Mesodermal cell (in vitro differentiated cells): Measurements from ENCODE around the gene RNF168. TPM values are rescaled to one million over a fixed set of nuclear protein-coding genes. Genes with fewer than 3 reads are reported as not detected.
"Not testable (repeated sequence)": the region's sequence is repeated elsewhere in the genome, so short reads cannot be mapped to it uniquely, and the experiment has no call there.

Experiments
- H3K27ac ChIP-seq: 2 replicates; pipeline ENCODE4 v1.7.0; 2013; ENCODE audit warnings: mild to moderate bottlenecking, low read depth, low read length, moderate library complexity; ENCODE audit not compliant: severe bottlenecking
- H3K36me3 ChIP-seq: 2 replicates; pipeline ENCODE4 v1.7.1; 2013; ENCODE audit warnings: mild to moderate bottlenecking, low read length, moderate library complexity; ENCODE audit not compliant: control insufficient read depth, insufficient read depth
- H3K4me1 ChIP-seq: one replicate; pipeline ENCODE4 v1.7.1; 2013; ENCODE audit warnings: mild to moderate bottlenecking, low read length; ENCODE audit not compliant: insufficient read depth, control insufficient read depth, poor library complexity, severe bottlenecking
- H3K4me3 ChIP-seq: 2 replicates; pipeline ENCODE4 v1.7.0; 2013; ENCODE audit warnings: low read length, control low read depth, mild to moderate bottlenecking; ENCODE audit not compliant: insufficient read depth, poor library complexity, severe bottlenecking; ENCODE audit errors: extremely low read depth
- H3K9me3 ChIP-seq: 2 replicates; pipeline ENCODE4 v1.7.1; 2013; ENCODE audit warnings: mild to moderate bottlenecking, low read length, moderate library complexity; ENCODE audit not compliant: control insufficient read depth
- WGBS, 2 experiments: methylation state at CpG; one replicate each; pipeline ENCODE4 v1.1.5; 2013; ENCODE audit warnings: missing lambda C conversion rate in 2 of 2; ENCODE audit not compliant: insufficient coverage in 2 of 2; 5-methylcytosine and 5-hydroxymethylcytosine counted together
- polyA plus RNA-seq, 2 experiments: library from polyadenylated mRNA; stranded (reverse); fragments of 50-300 nt; gene quantifications; one replicate each; pipeline ENCODE4 v1.2.3, GENCODE V29; 2013

The RNF168 gene, protein sequence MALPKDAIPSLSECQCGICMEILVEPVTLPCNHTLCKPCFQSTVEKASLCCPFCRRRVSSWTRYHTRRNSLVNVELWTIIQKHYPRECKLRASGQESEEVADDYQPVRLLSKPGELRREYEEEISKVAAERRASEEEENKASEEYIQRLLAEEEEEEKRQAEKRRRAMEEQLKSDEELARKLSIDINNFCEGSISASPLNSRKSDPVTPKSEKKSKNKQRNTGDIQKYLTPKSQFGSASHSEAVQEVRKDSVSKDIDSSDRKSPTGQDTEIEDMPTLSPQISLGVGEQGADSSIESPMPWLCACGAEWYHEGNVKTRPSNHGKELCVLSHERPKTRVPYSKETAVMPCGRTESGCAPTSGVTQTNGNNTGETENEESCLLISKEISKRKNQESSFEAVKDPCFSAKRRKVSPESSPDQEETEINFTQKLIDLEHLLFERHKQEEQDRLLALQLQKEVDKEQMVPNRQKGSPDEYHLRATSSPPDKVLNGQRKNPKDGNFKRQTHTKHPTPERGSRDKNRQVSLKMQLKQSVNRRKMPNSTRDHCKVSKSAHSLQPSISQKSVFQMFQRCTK
- 27.9 TPM for polyA plus RNA-seq (2013, experiment 1 of 2)
- polyA plus RNA-seq (2013, experiment 2 of 2), result 26.7 TPM

DNA sequence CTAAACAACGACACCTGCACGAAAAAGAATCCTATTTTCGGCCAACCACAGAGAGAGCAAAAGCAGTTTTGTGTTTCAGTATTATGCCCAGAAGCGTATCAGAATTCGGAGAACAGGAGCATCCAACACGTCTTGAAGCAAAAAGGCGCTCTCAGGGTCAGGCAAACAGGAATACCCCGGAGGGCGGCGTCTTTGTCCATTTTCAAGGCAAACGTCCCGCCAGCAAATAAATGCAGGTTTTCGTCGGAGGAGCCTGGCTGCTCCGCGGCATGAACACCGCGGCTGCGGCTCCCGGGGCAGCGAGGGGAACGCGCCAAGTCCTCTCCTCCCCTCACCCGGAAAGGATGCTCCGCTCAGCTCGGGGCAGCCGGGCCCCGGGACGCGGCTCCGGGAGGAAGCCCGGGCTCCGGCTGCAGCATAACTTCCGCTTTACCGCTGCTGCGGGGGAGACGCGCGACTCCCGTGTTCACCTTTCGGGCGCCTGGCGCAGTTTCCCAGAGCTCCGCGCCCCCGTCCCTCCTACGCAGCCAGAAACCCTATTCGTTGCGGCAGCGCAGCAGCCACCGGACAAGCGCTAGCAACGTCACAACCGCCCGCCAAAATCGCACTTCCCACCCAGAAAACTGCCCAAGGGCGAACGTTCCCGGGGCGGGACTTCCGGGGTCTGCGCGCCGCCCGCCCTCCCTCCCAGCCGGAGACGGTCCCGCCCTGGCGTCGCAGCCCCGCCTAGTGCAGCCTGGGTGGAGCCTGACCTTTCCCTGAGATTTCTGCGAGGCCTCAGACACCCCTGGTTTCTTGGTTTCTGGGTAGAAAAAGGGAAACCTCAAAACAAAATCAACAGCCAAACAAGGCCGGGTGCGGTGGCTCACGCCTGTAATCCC is at the start of gene RNF168:
RNF168 (minus strand) TSS at position 573 of the 881 bp plus-strand sequence. CDS start 595 bp downstream, outside the sequence.
- H3K4me3 ChIP-seq, result peak within 1 kb of the TSS; percentile 97
- WGBS, 2 experiments, result 0 to 1% methylated on average over 58 to 62 of the region's 75 CpGs
- peaks cover 11% of the 10 kb centered on the region for H3K9me3 ChIP-seq
- peaks cover 8% of the 10 kb centered on the region for H3K4me1 ChIP-seq
- peak within 1 kb of the TSS; percentile 92 for H3K27ac ChIP-seq
- peaks cover 22% of the 10 kb centered on the region for H3K36me3 ChIP-seq

DNA sequence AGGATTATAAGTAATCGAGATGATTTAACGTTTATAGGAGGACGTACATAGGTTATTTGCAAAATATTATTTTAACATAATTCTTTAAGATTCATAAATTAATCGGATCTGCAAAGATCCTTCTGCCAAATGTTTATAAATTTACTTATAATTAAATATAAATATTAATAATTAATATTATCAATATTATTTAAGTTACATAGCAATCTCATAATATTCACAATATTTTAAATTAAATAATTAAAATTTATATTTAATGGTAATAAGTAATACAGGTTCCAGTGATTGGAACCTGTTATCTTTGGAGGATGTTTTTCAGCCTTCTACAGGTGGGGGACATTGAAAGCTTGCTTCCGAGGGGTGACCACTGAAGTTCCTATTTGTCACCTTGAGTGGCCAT is 48.7 kb upstream of the RNF168 start:
- no peak overlapping the region for H3K4me3 ChIP-seq
- H3K27ac ChIP-seq, result no peak overlapping the region
- peaks cover 15% of the 10 kb centered on the region for H3K9me3 ChIP-seq
- H3K4me1 ChIP-seq, result no peaks in the 10 kb centered on the region
- H3K36me3 ChIP-seq, result no peaks in the 10 kb centered on the region
- 88 to 100% methylated on average over 1 of the region's 5 CpGs for WGBS, 2 experiments

DNA sequence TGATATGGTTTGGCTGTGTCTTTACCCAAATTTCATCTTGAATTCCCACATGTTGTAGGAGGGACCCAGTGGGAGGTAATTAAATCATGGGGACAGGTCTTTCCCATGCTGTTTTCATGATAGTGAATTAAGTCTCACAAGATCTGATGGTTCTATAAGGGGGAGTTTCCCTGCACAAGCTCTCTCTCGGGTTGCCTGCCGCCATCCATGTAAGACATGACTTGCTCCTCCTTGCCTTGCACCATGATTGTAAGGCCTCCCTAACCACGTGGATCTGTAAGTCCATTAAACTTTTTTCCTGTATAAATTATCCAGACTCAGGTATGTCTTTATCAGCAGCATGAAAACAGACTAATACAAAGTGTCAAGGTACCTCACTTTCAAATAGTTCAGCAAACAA is 46.6 kb upstream of the RNF168 start:
- H3K9me3 ChIP-seq, result peaks cover 15% of the 10 kb centered on the region
- H3K4me1 ChIP-seq, H3K36me3 ChIP-seq, H3K27ac ChIP-seq, H3K4me3 ChIP-seq: not testable (repeated sequence)
- WGBS, 2 experiments, result 73 to 93% methylated on average over 2 to 3 of the region's 3 CpGs

DNA sequence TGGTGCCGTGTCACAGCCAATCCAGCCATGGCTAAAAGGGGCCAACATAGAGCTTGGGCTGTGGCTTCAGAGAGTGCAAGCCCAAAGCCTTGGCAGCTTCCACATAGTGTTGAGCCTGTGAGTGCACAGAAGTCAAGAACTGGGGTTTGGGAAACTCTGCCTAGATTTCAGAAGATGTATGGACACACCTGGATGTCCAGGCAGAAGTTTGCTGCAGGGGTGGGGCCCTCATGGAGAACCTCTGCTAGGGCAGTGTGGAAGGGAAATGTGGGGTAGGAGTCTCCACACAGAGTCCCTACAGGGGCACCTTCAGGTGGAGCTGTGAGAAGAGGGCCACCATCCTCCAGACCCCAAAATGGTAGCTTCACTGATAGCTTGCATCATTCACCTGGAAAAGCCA is 45.7 kb upstream of the RNF168 start:
- not testable (repeated sequence) for H3K4me1 ChIP-seq, H3K36me3 ChIP-seq, H3K4me3 ChIP-seq, H3K27ac ChIP-seq
- peaks cover 15% of the 10 kb centered on the region for H3K9me3 ChIP-seq
- WGBS, 2 experiments, result 90 to 94% methylated on average over 1 of the region's 1 CpG

DNA sequence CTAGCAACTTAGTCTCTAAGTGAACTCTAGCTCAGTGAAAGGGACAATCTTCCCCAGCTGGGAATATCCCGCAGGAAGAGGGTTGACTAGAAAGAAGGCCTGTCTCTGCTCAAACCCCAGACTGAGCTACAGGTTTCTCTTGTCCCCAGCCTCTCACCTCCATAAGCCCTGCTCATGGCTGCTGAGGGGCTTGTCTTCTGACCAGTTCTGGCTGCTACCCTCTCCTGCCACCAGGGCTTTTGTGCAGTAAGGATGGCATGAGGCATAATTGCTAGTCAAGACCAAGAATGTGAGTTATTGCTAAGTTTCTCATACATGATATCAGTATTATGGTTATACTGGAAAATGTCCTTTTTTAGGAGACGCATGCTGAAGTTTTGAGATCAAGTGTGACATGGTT is 43.5 kb upstream of the RNF168 start:
- Histone ChIP-seq H3K9me3 (peaks cover 15% of the 10 kb centered on the region), H3K36me3 (no peaks in the 10 kb centered on the region), H3K27ac (no peak overlapping the region), H3K4me1 (no peaks in the 10 kb centered on the region), H3K4me3 (no peak overlapping the region)
- 86 to 100% methylated on average over 1 to 2 of the region's 2 CpGs for WGBS, 2 experiments

DNA sequence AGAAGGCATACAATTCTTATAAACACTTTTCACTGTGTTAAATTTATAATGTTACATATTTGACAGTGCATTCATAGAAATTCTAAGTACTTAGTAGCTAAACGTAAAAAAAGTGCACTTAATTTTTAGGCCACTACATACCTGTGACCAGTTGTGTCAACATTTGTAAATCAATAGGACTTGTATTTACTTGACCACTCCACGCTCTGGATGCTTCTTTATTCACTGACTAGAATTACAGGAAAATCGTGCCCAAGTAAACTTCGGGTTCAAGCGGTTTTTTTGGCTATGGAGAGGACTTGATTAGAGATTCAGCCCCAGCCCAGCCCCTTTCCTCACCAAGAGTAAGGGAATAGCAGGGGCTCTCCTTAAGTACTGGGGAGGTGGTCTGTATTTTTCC is 43.0 kb upstream of the RNF168 start:
- H3K4me1 ChIP-seq, result no peaks in the 10 kb centered on the region
- no peaks in the 10 kb centered on the region for H3K36me3 ChIP-seq
- 91 to 93% methylated on average over 3 to 4 of the region's 5 CpGs for WGBS, 2 experiments
- H3K9me3 ChIP-seq, result peaks cover 15% of the 10 kb centered on the region
- H3K4me3 ChIP-seq, result no peak overlapping the region
- H3K27ac ChIP-seq, result no peak overlapping the region

DNA sequence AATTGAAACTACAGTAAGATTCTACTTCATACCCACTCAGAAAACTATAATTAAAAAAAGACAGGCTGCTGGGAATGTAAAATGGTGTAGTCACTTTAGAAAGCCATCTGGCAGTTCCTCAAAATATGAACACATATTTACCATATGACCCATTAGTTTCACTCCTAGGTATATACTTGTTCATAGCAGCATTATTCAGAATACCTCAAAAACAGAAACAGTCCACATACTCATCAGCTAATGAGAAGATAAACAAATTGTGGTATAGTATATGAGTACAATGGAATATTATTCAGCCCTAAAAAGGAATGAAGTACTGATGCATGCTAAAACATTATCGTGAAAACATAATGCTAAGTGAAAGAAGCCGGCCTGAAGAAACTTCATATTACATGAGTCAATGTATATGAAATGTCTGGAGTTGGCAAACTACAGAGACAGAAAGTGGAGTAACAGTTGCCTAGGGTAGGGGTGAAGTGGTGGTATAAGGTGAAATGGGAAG is 41.0 kb upstream of the RNF168 start:
- H3K4me1 ChIP-seq, result no peaks in the 10 kb centered on the region
- no peak overlapping the region for H3K4me3 ChIP-seq
- no peaks in the 10 kb centered on the region for H3K36me3 ChIP-seq
- peaks cover 8% of the 10 kb centered on the region for H3K9me3 ChIP-seq
- no peak overlapping the region for H3K27ac ChIP-seq
- WGBS, 2 experiments, result 100% methylated on average over 2 of the region's 2 CpGs

DNA sequence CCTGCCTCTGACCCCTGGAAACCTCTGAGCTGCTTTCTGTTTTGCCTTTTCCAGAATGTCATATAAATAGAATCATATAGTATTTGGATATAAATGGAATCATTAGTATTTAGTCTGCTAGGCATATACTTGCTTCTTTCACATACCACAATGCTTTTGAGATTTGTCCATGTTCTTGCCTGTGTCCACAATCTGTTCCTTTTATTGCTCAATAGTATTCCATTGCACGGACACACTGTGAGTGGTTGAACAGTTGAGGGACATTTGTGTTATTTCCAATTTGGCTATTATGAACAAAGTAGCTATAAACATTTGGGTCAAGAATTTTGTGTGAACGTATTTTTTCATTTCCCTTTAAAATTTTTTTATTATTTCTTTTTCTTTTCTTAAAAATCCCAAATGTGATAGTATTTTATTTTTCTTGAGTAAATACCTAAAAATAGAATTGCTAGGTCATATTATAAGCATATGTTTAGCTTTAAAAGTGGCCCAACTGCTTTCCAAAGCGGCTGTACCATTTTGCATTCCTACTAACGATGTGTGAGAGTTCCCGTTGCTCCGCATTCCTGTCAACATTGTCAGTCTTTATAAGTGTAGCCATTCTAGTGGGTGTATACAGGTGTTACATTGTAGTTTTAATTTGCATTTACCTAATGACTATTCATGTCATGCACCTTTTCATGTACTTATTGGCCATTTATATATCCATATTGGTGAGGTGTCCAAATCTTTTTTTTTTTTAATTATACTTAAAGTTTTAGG is 38.3 kb upstream of the RNF168 start:
- H3K36me3 ChIP-seq, result no peaks in the 10 kb centered on the region
- 100% methylated on average over 3 of the region's 6 CpGs; no CpG with 5 or more reads in 1 of the 2 experiments for WGBS, 2 experiments
- no peaks in the 10 kb centered on the region for H3K4me1 ChIP-seq
- H3K9me3 ChIP-seq, result no peaks in the 10 kb centered on the region
- H3K4me3 ChIP-seq, result no peak overlapping the region
- no peak overlapping the region for H3K27ac ChIP-seq

DNA sequence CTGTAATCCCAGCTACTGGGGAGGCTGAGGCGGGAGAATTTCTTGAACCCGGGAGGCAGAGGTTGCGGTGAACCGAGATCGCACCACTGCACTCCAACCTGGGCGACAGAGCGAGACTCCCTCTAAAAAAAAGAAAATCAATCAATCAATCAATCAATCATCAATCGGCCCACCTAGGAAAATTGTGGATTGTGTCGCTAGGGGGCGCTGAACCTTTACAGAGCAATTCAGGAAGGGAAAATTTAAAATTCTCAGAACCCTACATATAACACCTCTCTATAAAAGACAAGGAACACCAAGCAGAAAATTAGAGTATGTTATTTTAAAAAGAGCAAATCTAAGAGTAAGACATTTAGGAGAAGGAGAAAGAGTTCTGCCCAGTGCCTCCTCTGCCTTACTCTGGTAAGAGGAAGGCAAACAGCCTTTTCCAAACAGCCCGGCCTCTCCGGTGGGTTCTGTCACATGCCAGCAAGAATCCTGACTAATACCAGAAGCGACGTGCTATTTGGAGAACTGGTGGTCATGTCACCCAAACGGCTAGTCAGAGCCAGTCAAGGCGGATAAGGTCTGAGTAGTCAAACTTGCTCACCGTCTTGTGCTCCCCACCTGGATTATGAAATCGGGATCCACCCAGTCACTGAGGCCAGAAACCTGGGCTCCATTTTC is 33.9 kb upstream of the RNF168 start:
- Histone ChIP-seq H3K9me3 (no peaks in the 10 kb centered on the region), H3K36me3 (no peaks in the 10 kb centered on the region)
- 89 to 93% methylated on average over 9 of the region's 18 CpGs for WGBS, 2 experiments

More for the DNA sequence above, 33.9 kb upstream of the RNF168 start:
- H3K27ac ChIP-seq, result no peak overlapping the region
- H3K4me1 ChIP-seq, result no peaks in the 10 kb centered on the region
- H3K4me3 ChIP-seq, result no peak overlapping the region
